H9 (cell line): ENCODE data around the gene TMEM59L. TPM values are rescaled to one million over a fixed set of nuclear protein-coding genes. Genes with fewer than 3 reads are reported as not detected.

Experiments used
- DNase-seq: peaks from one replicate; pipeline ENCODE4 v3.0.0-alpha.2; 2017
- H2AFZ ChIP-seq: one replicate; pipeline ENCODE4 v1.6.1; 2013; ENCODE audit warnings: mild to moderate bottlenecking, low read length, control low read depth, moderate library complexity
- H2AK5ac ChIP-seq: 2 replicates; pipeline ENCODE4 v1.6.1; 2013; ENCODE audit warnings: low read length, control low read depth, mixed read lengths; ENCODE audit not compliant: insufficient read length
- H2BK120ac ChIP-seq: one replicate; pipeline ENCODE4 v1.6.1; 2013; ENCODE audit warnings: low read depth, mild to moderate bottlenecking, low read length, control low read depth, inconsistent platforms; ENCODE audit not compliant: poor library complexity, severe bottlenecking
- H2BK12ac ChIP-seq: 2 replicates; pipeline ENCODE4 v1.6.1; 2013; ENCODE audit warnings: low read length, control low read depth, mixed read lengths, low read depth; ENCODE audit not compliant: insufficient read length
- H2BK15ac ChIP-seq: 2 replicates; pipeline ENCODE4 v1.6.1; 2013; ENCODE audit warnings: low read depth, low read length, control low read depth
- H2BK20ac ChIP-seq: one replicate; pipeline ENCODE4 v1.6.1; 2013; ENCODE audit warnings: low read depth, mild to moderate bottlenecking, low read length, control low read depth, inconsistent platforms; ENCODE audit not compliant: poor library complexity, severe bottlenecking
- H2BK5ac ChIP-seq: 2 replicates; pipeline ENCODE4 v1.6.1; 2013; ENCODE audit warnings: low read length, control low read depth, mixed read lengths; ENCODE audit not compliant: insufficient read length
- H3K14ac ChIP-seq: 2 replicates; pipeline ENCODE4 v1.6.1; 2013; ENCODE audit warnings: low read length, control low read depth; ENCODE audit not compliant: insufficient read depth
- H3K18ac ChIP-seq: 2 replicates; pipeline ENCODE4 v1.6.1; 2013; ENCODE audit warnings: low read depth, mild to moderate bottlenecking, mixed read lengths, low read length, control low read depth; ENCODE audit not compliant: insufficient read length
- H3K23ac ChIP-seq: 2 replicates; pipeline ENCODE4 v1.6.1; 2013; ENCODE audit warnings: low read length, control low read depth, mixed read lengths, low read depth; ENCODE audit not compliant: insufficient read length
- H3K23me2 ChIP-seq: 2 replicates; pipeline ENCODE4 v1.6.1; 2013; ENCODE audit warnings: low read depth, mild to moderate bottlenecking, mixed read lengths, low read length, control low read depth; ENCODE audit not compliant: insufficient read length, poor library complexity, severe bottlenecking
- H3K27ac ChIP-seq: 2 replicates; pipeline ENCODE4 v1.5.1; 2013; ENCODE audit warnings: low read length, control low read depth, mixed read lengths, low read depth; ENCODE audit not compliant: insufficient read length
- H3K27me3 ChIP-seq: 2 replicates; pipeline ENCODE4 v1.6.1; 2013; ENCODE audit warnings: low read length, control low read depth, inconsistent platforms; ENCODE audit not compliant: insufficient read depth
- H3K4ac ChIP-seq: 2 replicates; pipeline ENCODE4 v1.6.1; 2013; ENCODE audit warnings: low read depth, mild to moderate bottlenecking, control low read depth, inconsistent platforms, low read length, moderate library complexity
- H3K4me1 ChIP-seq: 2 replicates; pipeline ENCODE4 v1.6.1; 2013; ENCODE audit warnings: low read length, control low read depth, inconsistent platforms; ENCODE audit not compliant: insufficient read depth
- H3K4me2 ChIP-seq: 2 replicates; pipeline ENCODE4 v1.6.1; 2013; ENCODE audit warnings: low read length, control low read depth, mixed read lengths; ENCODE audit not compliant: insufficient read length, insufficient read depth
- H3K56ac ChIP-seq: 2 replicates; pipeline ENCODE4 v1.6.1; 2013; ENCODE audit warnings: low read depth, mild to moderate bottlenecking, mixed read lengths, low read length, control low read depth; ENCODE audit not compliant: insufficient read length
- H3K79me1 ChIP-seq: 2 replicates; pipeline ENCODE4 v1.6.1; 2013; ENCODE audit warnings: low read depth, mild to moderate bottlenecking, moderate library complexity, low read length, control low read depth, inconsistent platforms; ENCODE audit not compliant: insufficient read depth, poor library complexity, severe bottlenecking
- H3K79me2 ChIP-seq: 2 replicates; pipeline ENCODE4 v1.6.1; 2013; ENCODE audit warnings: low read length, control low read depth, inconsistent platforms; ENCODE audit not compliant: insufficient read depth
- H3K9ac ChIP-seq: 2 replicates; pipeline ENCODE4 v1.6.1; 2013; ENCODE audit warnings: low read length, control low read depth, mixed read lengths; ENCODE audit not compliant: insufficient read length; ENCODE audit errors: extremely low read depth
- H3K9me3 ChIP-seq: one replicate; pipeline ENCODE4 v1.6.1; 2013; ENCODE audit warnings: low read depth, low read length, inconsistent platforms; ENCODE audit not compliant: control insufficient read depth
- H3T11ph ChIP-seq: one replicate; pipeline ENCODE4 v1.6.1; 2013; ENCODE audit warnings: mild to moderate bottlenecking, low read length, control low read depth, inconsistent platforms
- H4K20me1 ChIP-seq: one replicate; pipeline ENCODE4 v1.6.1; 2013; ENCODE audit not compliant: control insufficient read depth, insufficient read length, insufficient read depth
- H4K5ac ChIP-seq: 2 replicates; pipeline ENCODE4 v1.6.1; 2013; ENCODE audit warnings: low read depth, mild to moderate bottlenecking, mixed read lengths, low read length, control low read depth; ENCODE audit not compliant: insufficient read length
- H4K8ac ChIP-seq: replicated peaks from 2 replicates; pipeline ENCODE4 v1.6.1; 2013; ENCODE audit warnings: low read length, control low read depth, mixed read lengths, low read depth; ENCODE audit not compliant: insufficient read length
- H4K91ac ChIP-seq: 2 replicates; pipeline ENCODE4 v1.6.1; 2013; ENCODE audit warnings: low read depth, mild to moderate bottlenecking, moderate library complexity, mixed read lengths, low read length, control low read depth; ENCODE audit not compliant: insufficient read length
- H3K27ac Mint-ChIP-seq, 3 experiments: 2 replicates in 2 of 3; 3 replicates in 1 of 3; pipeline ENCODE4 v1.8.0; 2020 to 2021; ENCODE audit warnings: mixed read lengths in 3 of 3, mild to moderate bottlenecking in 1 of 3, moderate library complexity in 1 of 3
- H3K27me3 Mint-ChIP-seq: 2 replicates; pipeline ENCODE4 v1.8.0; 2021; ENCODE audit warnings: low read depth, mild to moderate bottlenecking, moderate library complexity, mixed read lengths
- H3K36me3 Mint-ChIP-seq, 3 experiments: 2 replicates in 2 of 3; 3 replicates in 1 of 3; pipeline ENCODE4 v1.8.0; 2020 to 2021; ENCODE audit warnings: low read depth in 3 of 3, mixed read lengths in 3 of 3; ENCODE audit not compliant: insufficient read depth in 1 of 3
- H3K4me1 Mint-ChIP-seq, 2 experiments: 2 replicates each; pipeline ENCODE4 v1.8.0; 2020; ENCODE audit warnings: mixed read lengths in 2 of 2
- H3K4me3 Mint-ChIP-seq, 2 experiments: 2 replicates in 1 of 2; 3 replicates in 1 of 2; pipeline ENCODE4 v1.8.0; 2020 to 2021; ENCODE audit warnings: mild to moderate bottlenecking in 2 of 2, mixed read lengths in 2 of 2, moderate library complexity in 1 of 2
- H3K9me3 Mint-ChIP-seq, 2 experiments: 2 replicates in 1 of 2; 3 replicates in 1 of 2; pipeline ENCODE4 v1.8.0; 2020; ENCODE audit warnings: mild to moderate bottlenecking in 2 of 2, mixed read lengths in 2 of 2, moderate library complexity in 1 of 2
- CTCF ChIP-seq: fragments of 200-600 bp; sonication (generic); conservative IDR thresholded peaks from 3 replicates; pipeline ENCODE4 v1.8.0; 2021; ENCODE audit warnings: antibody characterized with exemption, mild to moderate bottlenecking
- WGBS: extraction: QIAGEN DNeasy Blood & Tissue Kit; methylation state at CpG from one replicate; pipeline ENCODE4 v1.1.7; 2013; ENCODE audit warnings: missing lambda C conversion rate, low lambda C conversion rate, mixed read lengths; ENCODE audit not compliant: insufficient read length; ENCODE audit errors: extremely low coverage; 5-methylcytosine and 5-hydroxymethylcytosine counted together
- total RNA-seq: library from RNA; stranded (reverse); gene quantifications from 2 replicates; pipeline ENCODE4 v1.2.1, GENCODE V29; 2021

The TMEM59L gene
- total RNA-seq, 1 experiment from 2014 or later, result 12.0 TPM

GRCh38 chr19:18603958-18604819 lies 8.5 kb upstream of the TMEM59L start:
- no CpG with 5 or more reads among the region's 26 CpGs for WGBS
- H4K5ac ChIP-seq, result no peak overlapping the region
- peaks cover 3% of the 10 kb centered on the region for H3K23me2 ChIP-seq
- H3K4me3 Mint-ChIP-seq, result peak overlapping the region; percentile 23 to 41; a peak in 2 of 5 replicates
- no peak overlapping the region for H2AFZ ChIP-seq
- H2BK15ac ChIP-seq, result no peak overlapping the region
- no peak overlapping the region for H3K27ac ChIP-seq
- H4K8ac ChIP-seq, result no peak overlapping the region
- peaks cover 0 to 6% (median 0%) of the 10 kb centered on the region in 3 experiments; a peak in 2 of 7 replicates for H3K36me3 Mint-ChIP-seq
- H2BK12ac ChIP-seq, result no peak overlapping the region
- H3K27ac Mint-ChIP-seq, result no peak overlapping the region
- H2BK5ac ChIP-seq, result no peak overlapping the region
- DNase-seq, result no peak
- no peaks in the 10 kb centered on the region for H3K79me2 ChIP-seq
- H3K9me3 ChIP-seq, result no peaks in the 10 kb centered on the region
- H3K27me3 ChIP-seq, result peaks cover 55% of the 10 kb centered on the region
- H3K79me1 ChIP-seq, result no peaks in the 10 kb centered on the region
- peaks cover 86% of the 10 kb centered on the region for H3K27me3 Mint-ChIP-seq
- no peaks in the 10 kb centered on the region; a peak in 1 of 5 replicates for H3K9me3 Mint-ChIP-seq
- H3K4me1 Mint-ChIP-seq, result peaks cover 23 to 33% of the 10 kb centered on the region in 2 experiments
- no peaks in the 10 kb centered on the region for H4K20me1 ChIP-seq
- H3K23ac ChIP-seq, result no peak overlapping the region
- no peak overlapping the region for H4K91ac ChIP-seq
- no peak for TF ChIP-seq CTCF
- no peak overlapping the region for H3K4ac ChIP-seq
- no peak overlapping the region for H3K9ac ChIP-seq
- no peak overlapping the region for H3K4me2 ChIP-seq
- no peak overlapping the region for H2BK20ac ChIP-seq
- H3K18ac ChIP-seq, result no peak overlapping the region
- no peak overlapping the region; the same call in 1 of the 2 replicates for H3K14ac ChIP-seq
- H2BK120ac ChIP-seq, result no peak overlapping the region
- no peak overlapping the region for H3K56ac ChIP-seq
- H2AK5ac ChIP-seq, result no peak overlapping the region
- H3T11ph ChIP-seq, result no peak overlapping the region
- H3K4me1 ChIP-seq, result 0 out of 2 replicates have a peak, but pooled peaks cover 1% of the 10 kb centered on the region
